Measurements from ENCODE around the gene ZFYVE19. TPM values are rescaled to one million over a fixed set of nuclear protein-coding genes. Genes with fewer than 3 reads are reported as not detected.

Gene ZFYVE19
- total and polyA plus RNA-seq, 2 experiments from 2014 or later: 8.5 to 22.7 TPM

DNA sequence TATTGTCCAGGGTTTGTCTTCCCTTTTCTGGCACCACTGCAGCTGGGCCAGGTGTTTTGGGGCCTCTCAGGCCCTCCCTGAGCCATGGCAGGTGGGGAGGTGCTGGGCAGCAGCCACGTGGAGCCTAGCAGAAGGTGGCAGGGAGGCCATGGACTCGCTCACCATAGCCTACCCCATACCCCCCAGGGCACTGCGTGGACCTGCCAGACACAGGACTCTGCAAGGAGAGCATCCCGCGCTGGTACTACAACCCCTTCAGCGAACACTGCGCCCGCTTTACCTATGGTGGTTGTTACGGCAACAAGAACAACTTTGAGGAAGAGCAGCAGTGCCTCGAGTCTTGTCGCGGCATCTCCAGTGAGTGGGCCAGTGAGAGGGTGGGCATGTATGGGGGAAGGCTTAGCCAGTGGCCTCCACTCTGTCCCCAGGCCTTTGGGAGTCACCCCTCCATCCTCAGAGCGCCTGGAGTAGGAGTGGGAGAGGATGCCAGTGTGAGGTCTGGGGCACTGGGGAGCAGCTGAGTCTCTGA lies 48.9 kb downstream of the ZFYVE19 start:
- no peak for DNase-seq (ENCODE audit: low spot score)
- peaks cover 17% of the 10 kb centered on the region for H3F3A ChIP-seq (replicated peaks; ENCODE audit: low read depth)
- H3K79me2 ChIP-seq (replicated peaks; ENCODE audit: insufficient read depth): peaks cover 20% of the 10 kb centered on the region
- H3K27ac ChIP-seq (ENCODE audit: low read depth): no peak overlapping the region
- no peaks in the 10 kb centered on the region for H3K27me3 ChIP-seq (ENCODE audit: insufficient read depth)
- Mint-ChIP-seq H3K9me3 (no peaks in the 10 kb centered on the region), H3K4me1 (peaks cover 23% of the 10 kb centered on the region), H3K4me3 (no peak overlapping the region), H3K27me3 (ENCODE audit: insufficient read depth, low read depth, poor library complexity) (peaks cover 10% of the 10 kb centered on the region), H3K36me3 (ENCODE audit: low read depth) (peaks cover 60% of the 10 kb centered on the region), H3K27ac (no peak overlapping the region)
- peaks cover 3% of the 10 kb centered on the region for H4K20me1 ChIP-seq (replicated peaks; ENCODE audit: insufficient read depth)
- H3K4me3 ChIP-seq: no peak overlapping the region
- no peak overlapping the region for H3K4me2 ChIP-seq
- H2AFZ ChIP-seq: no peak overlapping the region
- no peaks in the 10 kb centered on the region; the same call in 1 of the 2 replicates for H3K4me1 ChIP-seq (ENCODE audit: insufficient read depth)
- TF ChIP-seq CREB1 (CRISPR knock-in tag; IDR thresholded peaks at IDR 0.05; ENCODE audit: low read depth): no peak
- TF ChIP-seq JUNB (IDR thresholded peaks at IDR 0.05; ENCODE audit: unreplicated experiment): no peak
- TF ChIP-seq ZNF462 (CRISPR knock-in tag; IDR thresholded peaks at IDR 0.05): no peak
- no peak for TF ChIP-seq ZNF114 (CRISPR knock-in tag; IDR thresholded peaks at IDR 0.05)
- TF ChIP-seq, protein P1, sequence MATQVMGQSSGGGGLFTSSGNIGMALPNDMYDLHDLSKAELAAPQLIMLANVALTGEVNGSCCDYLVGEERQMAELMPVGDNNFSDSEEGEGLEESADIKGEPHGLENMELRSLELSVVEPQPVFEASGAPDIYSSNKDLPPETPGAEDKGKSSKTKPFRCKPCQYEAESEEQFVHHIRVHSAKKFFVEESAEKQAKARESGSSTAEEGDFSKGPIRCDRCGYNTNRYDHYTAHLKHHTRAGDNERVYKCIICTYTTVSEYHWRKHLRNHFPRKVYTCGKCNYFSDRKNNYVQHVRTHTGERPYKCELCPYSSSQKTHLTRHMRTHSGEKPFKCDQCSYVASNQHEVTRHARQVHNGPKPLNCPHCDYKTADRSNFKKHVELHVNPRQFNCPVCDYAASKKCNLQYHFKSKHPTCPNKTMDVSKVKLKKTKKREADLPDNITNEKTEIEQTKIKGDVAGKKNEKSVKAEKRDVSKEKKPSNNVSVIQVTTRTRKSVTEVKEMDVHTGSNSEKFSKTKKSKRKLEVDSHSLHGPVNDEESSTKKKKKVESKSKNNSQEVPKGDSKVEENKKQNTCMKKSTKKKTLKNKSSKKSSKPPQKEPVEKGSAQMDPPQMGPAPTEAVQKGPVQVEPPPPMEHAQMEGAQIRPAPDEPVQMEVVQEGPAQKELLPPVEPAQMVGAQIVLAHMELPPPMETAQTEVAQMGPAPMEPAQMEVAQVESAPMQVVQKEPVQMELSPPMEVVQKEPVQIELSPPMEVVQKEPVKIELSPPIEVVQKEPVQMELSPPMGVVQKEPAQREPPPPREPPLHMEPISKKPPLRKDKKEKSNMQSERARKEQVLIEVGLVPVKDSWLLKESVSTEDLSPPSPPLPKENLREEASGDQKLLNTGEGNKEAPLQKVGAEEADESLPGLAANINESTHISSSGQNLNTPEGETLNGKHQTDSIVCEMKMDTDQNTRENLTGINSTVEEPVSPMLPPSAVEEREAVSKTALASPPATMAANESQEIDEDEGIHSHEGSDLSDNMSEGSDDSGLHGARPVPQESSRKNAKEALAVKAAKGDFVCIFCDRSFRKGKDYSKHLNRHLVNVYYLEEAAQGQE (IDR thresholded peaks at IDR 0.05; ENCODE audit: unreplicated experiment): no peak
- TF ChIP-seq ZNF331 (CRISPR knock-in tag; IDR thresholded peaks at IDR 0.05; ENCODE audit: low read depth): no peak
- no peak for TF ChIP-seq EZH2phosphoT487 (IDR thresholded peaks at IDR 0.05; ENCODE audit: unreplicated experiment)
- no peak for ATAC-seq
- H3K36me3 ChIP-seq (ENCODE audit: insufficient read depth): peaks cover 7% of the 10 kb centered on the region
- no peaks in the 10 kb centered on the region for H3K9me2 ChIP-seq (ENCODE audit: insufficient read depth)
